NCI-H146 treated with DMSO at 0.1 percent for 48 hours (cell line): ENCODE measurements around the gene AAMP.
"Not testable (repeated sequence)": the region's sequence is repeated elsewhere in the genome, so short reads cannot be mapped to it uniquely, and the experiment has no call there.

ENCODE experiments used
- DNase-seq: peaks from one replicate; lab custom pipeline; 2025; ENCODE audit not compliant: unreplicated experiment; lab: John Stamatoyannopoulos, UW

The AAMP gene

DNA sequence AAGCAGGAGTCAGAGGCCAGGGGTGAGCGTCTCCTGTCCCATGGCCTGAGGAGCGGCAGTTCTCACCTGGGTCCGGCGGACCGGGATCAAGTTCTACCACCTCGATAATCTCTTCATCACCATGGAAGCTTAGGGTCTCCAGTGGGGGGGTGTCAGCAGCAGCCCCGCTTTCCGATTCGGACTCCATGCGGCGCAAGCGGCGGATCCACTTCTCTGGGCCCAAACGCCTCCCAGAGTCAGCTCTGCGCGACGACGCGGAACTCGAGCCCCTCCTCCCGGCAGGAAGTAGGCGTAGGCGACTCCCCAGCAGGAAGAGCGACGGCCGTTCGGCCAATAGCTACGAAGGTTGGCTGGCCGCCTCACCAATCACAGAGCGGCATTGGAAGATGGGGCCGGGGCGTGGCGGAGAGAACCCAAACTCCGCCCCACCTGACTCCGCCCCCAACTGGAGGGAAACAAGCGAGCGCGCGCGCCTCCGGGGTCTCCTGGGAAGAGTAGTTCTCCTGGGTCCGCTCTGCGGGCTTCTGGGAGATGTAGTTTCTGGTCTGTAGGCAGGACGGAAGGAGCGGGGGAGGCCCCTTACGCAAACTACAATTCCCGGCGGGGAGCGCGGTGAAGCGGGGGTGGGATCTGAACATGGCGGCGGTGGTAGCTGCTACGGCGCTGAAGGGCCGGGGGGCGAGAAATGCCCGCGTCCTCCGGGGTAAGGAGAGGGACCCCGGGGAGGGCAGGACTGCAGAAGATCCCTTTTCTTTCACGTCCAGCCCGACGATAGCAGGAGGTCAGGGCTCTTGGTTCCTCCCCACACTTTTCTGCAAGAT is at the start of gene AAMP, which contains the start of gene PNKD:
TSS of gene AAMP (minus strand) at position 238 of the 821 bp plus-strand sequence. CDS start at position 187, 51 bp downstream.
TSS of gene PNKD (plus strand) at position 620 of the 821 bp plus-strand sequence. CDS start at position 637, 17 bp downstream.
- peak; percentile 96 for DNase-seq

GRCh38 chr2:218318241-218318640 is 48.3 kb upstream of the AAMP start:
- DNase-seq = no peak

DNA sequence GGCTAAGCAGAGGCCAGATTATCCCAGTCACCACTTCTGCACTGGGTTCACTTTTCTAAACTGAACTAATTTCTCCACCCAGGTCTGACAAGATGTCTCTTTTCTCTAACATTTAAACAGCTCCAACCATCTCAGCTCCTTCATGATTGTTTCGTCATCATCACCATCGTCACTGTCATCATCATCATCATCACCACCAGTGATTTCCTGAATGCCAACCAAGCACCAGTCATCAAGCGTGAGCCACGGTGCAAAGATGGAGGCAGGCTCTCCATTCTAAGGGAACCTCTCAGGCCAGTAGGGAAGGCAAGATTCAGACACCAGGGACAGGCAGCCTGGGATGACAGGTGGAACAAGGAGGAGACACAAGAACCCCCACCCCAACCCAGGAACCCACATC is 47.9 kb upstream of the AAMP start:
- no peak for DNase-seq

- DNase-seq = no peak
These were observed 47.3 kb upstream of the AAMP start for GRCh38 chr2:218317303-218317630.

DNA sequence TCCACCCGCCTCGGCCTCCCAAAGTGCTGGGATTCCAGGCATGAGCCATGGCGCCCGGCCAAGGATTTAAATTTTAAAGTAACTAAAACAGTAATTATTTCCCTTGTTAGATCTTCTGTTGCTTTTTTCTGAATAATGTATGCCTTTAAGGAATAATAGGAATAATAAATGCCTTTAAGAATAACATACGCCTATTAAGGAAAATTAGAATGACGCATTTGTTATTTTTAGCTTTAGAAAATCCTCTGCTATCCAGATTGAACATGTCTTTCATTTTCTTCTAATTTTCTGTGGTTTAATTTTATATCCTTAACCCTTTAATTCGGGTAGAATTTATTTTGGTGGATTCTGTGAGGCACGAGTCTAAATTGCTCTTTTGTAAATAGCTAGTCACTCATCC is 45.5 kb upstream of the AAMP start:
- DNase-seq = no peak

GRCh38 chr2:218314764-218315163 is 44.8 kb upstream of the AAMP start:
- DNase-seq = not testable (repeated sequence)

- no peak for DNase-seq
These were observed 43.4 kb upstream of the AAMP start for GRCh38 chr2:218313356-218313755.

GRCh38 chr2:218312267-218312756 is 42.4 kb upstream of the AAMP start:
- DNase-seq = no peak

DNA sequence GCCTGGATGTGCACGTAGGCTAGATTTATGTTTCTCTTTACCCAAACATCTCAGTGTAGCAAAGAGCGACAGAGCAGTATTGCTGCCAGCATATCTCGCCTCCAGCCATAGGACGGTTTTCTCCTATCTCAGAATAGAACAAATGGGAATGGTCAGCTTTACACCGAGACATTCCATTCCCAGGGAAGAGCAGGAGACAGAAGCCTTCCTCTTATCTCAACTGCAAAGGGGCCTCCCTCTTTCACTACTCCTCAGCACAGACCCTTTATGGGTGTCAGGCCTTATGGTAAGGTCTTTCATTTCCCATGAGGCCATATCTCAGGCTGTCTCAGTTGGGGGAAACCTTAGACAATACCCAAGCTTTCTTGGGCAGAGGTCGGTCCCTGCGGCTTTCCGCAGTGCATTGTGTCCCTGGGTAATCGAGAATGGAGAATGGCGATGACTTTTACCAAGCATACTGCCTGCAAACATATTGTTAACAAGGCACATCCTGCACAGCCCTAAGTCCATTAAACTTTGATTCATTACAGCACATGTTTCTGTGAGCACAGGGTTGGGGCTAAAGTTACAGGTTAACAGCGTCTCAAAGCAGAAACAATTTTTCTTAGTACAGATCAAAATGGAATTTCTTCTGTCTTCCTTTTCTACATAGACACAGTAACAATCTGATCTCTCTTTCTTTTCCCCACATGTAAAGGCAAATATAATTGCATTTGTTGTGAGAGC is 41.8 kb upstream of the AAMP start:
- not testable (repeated sequence) for DNase-seq

- no peak for DNase-seq
These were observed 41.1 kb upstream of the AAMP start for GRCh38 chr2:218310853-218311540.

DNA sequence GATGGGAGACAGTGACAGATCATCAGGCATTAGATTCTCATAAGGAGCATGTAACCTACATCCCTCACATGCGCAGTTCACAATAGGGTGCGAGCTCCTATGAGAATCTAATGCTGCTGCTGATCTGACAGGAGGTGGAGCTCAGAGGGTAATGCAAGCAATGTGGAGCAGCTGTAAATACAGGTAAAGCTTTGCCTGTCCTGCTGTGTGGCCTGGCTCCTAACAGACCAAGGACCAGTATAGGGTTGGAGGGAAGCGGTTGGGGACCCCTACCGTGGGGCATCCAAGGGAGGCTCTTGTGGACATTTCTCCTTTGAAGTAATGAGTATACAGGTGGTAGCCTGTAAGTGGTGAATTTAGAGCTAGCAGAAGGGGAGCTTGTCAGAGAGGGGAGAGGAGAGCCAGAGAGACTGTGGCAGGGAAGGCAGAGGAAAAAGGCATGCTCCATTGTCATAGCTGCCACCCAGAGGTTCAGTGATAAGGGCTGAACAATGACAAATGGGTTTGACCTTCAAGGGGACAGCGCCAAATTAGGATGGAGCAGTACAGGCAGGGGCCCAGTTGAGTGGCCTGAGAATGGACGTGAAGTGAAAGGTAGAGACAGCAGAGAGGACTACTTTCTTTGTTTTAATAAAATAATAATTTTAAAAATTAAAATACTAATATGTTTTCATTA is 37.6 kb upstream of the AAMP start:
- DNase-seq = no peak

- DNase-seq = no peak
These were observed 36.4 kb upstream of the AAMP start for GRCh38 chr2:218306184-218306920.

DNA sequence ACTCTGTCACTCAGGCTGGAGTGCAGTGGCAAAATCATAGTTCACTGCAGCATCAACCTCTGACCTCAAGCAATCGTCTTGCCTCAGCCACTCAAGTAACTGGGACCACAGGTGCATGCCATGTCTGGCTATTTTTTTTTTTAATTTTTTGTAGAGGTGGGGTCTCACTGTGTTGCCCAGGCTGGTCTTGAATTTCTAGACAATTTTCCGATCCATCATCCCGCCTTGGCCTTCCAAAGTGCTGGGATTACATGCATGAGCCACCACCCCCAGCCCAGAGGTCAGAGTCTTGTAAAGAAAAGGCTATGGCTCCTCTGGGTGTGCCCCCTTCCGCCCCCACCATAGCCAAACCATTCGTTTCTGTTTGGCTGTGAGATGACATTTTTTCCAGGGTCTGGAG is 35.4 kb upstream of the AAMP start:
- no peak for DNase-seq

DNA sequence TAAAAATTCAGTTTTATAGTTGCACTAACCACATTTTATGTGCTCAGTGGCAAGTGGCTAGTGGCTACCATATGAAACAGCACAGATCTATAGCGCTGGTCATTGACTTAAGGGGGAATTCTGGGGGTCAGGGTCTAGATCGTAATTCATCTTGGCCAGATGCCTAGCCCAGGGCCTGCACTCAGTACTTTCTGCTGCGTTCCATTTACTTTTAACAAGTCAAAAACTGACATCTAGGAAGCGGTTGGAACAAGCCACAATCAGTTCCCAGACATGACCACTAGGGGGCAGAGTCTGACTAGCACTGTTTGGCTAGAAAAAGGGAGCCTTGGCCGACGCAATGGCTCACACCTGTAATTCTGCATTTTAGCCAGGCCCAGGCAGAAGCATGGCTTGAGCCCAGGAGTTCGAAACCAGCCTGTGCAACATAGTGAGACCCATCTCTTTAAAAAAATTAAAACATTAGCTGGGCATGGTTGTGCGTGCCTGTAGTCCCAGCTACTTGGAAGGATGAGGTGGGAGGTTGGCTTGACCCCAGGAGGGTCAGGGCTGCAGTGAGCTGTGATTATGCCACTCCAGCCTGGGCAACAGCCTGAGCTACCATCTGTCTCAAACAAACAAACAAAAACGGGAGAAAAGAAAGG is 31.4 kb upstream of the AAMP start:
- DNase-seq = peak; percentile 68

DNA sequence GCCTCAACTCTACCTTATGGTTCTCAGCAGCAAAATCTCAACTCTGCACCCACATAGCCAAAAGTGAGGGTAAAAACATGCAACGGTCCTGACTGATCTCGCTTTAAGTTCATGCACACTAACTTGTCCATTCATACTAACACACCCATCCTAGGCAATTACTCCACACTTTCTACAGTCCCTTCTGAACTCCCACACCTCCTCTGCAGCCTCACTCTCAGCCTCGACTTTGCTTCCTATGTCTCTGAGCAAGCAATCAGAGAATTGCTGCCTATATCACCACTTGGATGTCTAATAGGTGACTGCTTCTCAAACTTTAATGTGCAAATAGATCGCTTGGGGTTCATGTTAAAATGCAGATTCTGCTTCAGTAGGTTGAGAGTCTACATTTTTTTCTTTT is 30.2 kb upstream of the AAMP start:
- no peak for DNase-seq

- DNase-seq = no peak
These were observed 28.5 kb upstream of the AAMP start for GRCh38 chr2:218298314-218298875.

DNA sequence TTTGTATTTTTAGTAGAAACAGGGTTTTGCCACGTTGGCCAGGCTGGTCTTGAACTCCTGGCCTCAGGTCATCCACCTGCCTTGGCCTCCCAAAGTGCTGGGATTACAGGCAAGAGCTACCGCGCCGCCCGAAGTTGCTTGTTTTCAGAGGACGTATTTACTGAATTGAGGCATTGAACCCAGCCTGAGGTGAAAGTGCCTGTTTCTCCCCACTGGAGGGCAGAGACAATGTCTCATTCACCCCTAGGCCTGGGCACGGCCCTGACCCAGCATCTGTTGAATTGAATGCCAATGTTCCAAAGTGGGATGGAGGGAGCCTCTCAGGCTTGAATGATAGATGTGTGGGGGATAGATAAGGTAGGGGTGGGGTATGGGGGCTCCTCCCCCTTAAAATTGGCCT is 26.9 kb upstream of the AAMP start:
- no peak for DNase-seq

- DNase-seq = no peak
These were observed 26.3 kb upstream of the AAMP start for GRCh38 chr2:218296200-218296599.

DNA sequence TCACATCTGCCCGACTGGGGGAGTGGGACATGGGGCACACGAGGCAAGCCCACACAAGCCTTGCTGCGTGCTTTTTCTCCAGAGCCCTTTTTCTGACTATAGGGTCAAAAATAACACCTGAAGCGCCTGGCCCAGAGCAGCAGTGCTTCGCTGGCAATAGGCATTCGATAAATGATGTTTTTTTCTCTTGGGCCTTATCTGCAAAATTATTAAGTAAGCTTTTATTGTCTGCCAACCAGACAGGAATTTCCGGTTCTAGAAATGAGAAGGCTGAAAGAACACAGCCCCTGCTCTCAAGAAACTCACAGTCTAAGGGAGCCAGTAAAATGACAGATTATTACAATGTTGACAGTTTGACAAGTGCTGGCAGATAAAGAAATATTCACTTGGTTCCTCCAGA is 25.1 kb upstream of the AAMP start:
- DNase-seq = no peak
